ENCODE data around the gene ELOA.
"Not testable (repeated sequence)": the region's sequence is repeated elsewhere in the genome, so short reads cannot be mapped to it uniquely, and the experiment has no call there.

The ELOA gene

DNA sequence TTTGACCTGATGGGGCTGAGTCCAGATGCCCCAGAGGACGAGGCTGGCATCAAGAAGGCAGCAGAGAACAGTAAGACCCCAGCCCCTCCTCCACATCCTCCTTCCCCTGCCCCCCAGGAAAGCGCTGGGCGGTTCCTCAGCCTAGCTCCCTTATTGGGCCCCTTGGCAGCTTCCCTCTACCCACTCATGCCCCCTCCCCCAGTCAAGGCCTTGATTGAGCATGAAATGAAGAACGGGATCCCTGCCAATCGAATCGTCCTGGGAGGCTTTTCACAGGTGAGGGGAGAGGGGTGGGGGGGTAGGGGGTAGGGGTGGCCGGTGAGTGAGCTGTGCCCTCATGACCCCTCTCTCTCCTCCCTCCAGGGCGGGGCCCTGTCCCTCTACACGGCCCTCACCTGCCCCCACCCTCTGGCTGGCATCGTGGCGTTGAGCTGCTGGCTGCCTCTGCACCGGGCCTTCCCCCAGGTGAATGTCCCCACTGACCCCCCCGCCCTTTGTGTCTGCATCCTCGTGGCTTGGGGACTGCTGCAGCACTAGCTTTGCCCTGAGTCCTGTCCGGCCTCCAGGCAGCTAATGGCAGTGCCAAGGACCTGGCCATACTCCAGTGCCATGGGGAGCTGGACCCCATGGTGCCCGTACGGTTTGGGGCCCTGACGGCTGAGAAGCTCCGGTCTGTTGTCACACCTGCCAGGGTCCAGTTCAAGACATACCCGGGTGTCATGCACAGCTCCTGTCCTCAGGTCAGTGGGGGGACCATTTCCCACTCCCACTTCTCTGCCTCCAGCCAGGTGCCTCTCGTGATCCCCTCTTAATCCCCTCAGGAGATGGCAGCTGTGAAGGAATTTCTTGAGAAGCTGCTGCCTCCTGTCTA is 50.8 kb downstream of the ELOA start:
- POLR2A ChIA-PET, result interaction anchor here (0.6 to 8.9 kb wide), 6 partner anchors 13 to 158 kb away, joined by 3 to 101 read pairs (median 4); partner anchors contain the start of gene PITHD1
- Histone ChIP-seq H3K4me3 (ENCODE audit: low read depth, low read length) (no peak overlapping the region), H3K4me1 (ENCODE audit: control insufficient read depth, insufficient read depth, low read length) (peaks cover 9% of the 10 kb centered on the region; the same call in 1 of the 2 replicates), H3K36me3 (ENCODE audit: control insufficient read depth in 2 of 2, insufficient read depth in 1 of 2, low read length in 2 of 2) (peaks cover 0 to 68% of the 10 kb centered on the region in 2 experiments; a peak in 2 of 3 replicates), H3K27ac (ENCODE audit: extremely low read depth, low read depth, low read length) (no peak overlapping the region), H3K9me3 (ENCODE audit: control insufficient read depth, insufficient read depth, low read depth, low read length) (no peaks in the 10 kb centered on the region)
- TF ChIP-seq, protein P1, sequence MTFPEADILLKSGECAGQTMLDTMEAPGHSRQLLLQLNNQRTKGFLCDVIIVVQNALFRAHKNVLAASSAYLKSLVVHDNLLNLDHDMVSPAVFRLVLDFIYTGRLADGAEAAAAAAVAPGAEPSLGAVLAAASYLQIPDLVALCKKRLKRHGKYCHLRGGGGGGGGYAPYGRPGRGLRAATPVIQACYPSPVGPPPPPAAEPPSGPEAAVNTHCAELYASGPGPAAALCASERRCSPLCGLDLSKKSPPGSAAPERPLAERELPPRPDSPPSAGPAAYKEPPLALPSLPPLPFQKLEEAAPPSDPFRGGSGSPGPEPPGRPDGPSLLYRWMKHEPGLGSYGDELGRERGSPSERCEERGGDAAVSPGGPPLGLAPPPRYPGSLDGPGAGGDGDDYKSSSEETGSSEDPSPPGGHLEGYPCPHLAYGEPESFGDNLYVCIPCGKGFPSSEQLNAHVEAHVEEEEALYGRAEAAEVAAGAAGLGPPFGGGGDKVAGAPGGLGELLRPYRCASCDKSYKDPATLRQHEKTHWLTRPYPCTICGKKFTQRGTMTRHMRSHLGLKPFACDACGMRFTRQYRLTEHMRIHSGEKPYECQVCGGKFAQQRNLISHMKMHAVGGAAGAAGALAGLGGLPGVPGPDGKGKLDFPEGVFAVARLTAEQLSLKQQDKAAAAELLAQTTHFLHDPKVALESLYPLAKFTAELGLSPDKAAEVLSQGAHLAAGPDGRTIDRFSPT (tag by site-specific recombination; IDR thresholded peaks at IDR 0.05), result 0 out of 2 replicates have a peak, but pooled peaks have one; percentile 30
- TF ChIP-seq ZNF114 (tag by site-specific recombination; IDR thresholded peaks at IDR 0.05), result no peak
- CTCF ChIA-PET, result interaction anchor here (0.7 kb wide), 1 partner anchor 123 kb away, joined by 4 read pairs; no protein-coding TSS in a partner anchor

DNA sequence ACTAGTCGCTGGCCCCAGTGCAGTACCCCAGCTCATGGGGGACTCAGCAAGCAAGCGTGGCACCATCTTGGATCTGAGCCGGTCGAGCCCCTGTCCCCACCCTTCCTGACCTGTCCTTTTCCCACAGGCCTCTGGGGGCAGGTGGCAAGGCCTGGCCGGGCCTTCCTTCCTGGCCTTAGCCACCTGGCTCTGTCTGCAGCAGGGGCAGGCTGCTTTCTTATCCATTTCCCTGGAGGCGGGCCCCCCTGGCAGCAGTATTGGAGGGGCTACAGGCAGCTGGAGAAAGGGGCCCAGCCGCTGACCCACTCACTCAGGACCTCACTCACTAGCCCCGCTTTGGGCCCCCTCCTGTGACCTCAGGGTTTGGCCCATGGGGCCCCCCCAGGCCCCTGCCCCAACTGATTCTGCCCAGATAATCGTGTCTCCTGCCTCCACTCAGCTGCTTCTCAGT is 51.5 kb downstream of the ELOA start:
- peaks cover 0 to 69% of the 10 kb centered on the region in 2 experiments; a peak in 2 of 3 replicates for H3K36me3 ChIP-seq (ENCODE audit: control insufficient read depth in 2 of 2, insufficient read depth in 1 of 2, low read length in 2 of 2)
- not testable (repeated sequence) for H3K4me1 ChIP-seq (ENCODE audit: control insufficient read depth, insufficient read depth, low read length); H3K4me3 ChIP-seq (ENCODE audit: low read depth, low read length); H3K9me3 ChIP-seq (ENCODE audit: control insufficient read depth, insufficient read depth, low read depth, low read length); H3K27ac ChIP-seq (ENCODE audit: extremely low read depth, low read depth, low read length)
- POLR2A ChIA-PET, result interaction anchor here (0.6 to 8.9 kb wide), 4 partner anchors 12 to 112 kb away, joined by 3 to 101 read pairs (median 4); partner anchors contain the start of gene PITHD1
- CTCF ChIA-PET, result interaction anchor here (0.7 kb wide), 1 partner anchor 122 kb away, joined by 4 read pairs; no protein-coding TSS in a partner anchor

DNA sequence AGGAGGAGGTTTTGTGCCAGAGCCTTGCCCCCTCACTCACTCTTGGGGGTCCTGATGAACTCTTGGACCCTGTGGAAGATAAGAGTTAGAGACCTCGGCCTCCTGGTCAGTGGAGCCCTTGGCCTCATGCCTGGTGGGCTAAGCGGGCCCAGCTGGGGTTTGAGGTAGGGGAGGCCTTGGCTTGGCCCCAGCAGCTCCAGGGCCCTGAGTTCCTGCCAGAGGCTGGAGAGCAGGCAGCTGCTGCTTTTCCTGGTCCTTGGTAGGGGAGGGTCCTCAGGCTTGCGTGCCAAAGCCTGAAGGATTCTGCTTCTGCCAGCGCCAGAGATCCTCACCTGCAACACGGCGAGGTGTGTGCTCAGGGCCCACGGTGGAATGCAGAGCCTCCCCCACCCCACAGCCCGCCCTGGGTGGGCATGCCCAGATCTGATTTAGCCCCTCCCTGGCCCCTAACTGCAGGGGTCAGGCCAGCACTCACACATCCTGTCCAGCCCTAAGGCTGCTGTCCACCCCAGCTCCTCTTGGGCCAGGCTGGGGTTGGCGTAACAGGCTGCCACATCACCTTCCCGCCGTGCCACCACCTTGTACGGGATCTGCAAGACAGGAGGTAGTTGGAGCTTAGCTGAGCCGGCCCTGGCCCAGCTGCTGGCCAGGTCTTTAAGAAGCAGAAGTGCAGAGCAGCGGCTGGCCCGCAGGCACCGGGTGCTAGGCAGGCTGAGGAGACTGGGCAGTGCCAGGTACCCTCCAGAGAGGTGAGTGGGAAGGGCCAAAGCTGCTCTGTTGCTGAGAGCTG is 52.6 kb downstream of the ELOA start:
- no peak overlapping the region for H3K27ac ChIP-seq (ENCODE audit: extremely low read depth, low read depth, low read length)
- TF ChIP-seq GLIS2 (tag by site-specific recombination; IDR thresholded peaks at IDR 0.05), result peak; percentile 39; the same call in 1 of the 2 replicates
- TF ChIP-seq, protein P2, sequence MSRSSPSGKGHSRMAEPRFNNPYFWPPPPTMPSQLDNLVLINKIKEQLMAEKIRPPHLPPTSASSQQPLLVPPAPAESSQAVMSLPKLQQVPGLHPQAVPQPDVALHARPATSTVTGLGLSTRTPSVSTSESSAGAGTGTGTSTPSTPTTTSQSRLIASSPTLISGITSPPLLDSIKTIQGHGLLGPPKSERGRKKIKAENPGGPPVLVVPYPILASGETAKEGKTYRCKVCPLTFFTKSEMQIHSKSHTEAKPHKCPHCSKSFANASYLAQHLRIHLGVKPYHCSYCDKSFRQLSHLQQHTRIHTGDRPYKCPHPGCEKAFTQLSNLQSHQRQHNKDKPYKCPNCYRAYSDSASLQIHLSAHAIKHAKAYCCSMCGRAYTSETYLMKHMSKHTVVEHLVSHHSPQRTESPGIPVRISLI (tag by site-specific recombination; IDR thresholded peaks at IDR 0.05), result no peak
- 0 out of 2 replicates have a peak, but pooled peaks cover 4% of the 10 kb centered on the region for H3K4me1 ChIP-seq (ENCODE audit: control insufficient read depth, insufficient read depth, low read length)
- ChIA-PET CTCF (no interaction called here), POLR2A (interaction anchor here (1.5 to 8.9 kb wide), 2 partner anchors 11 to 18 kb away, joined by 3 to 101 read pairs; partner anchors contain the start of gene PITHD1)
- peaks cover 0 to 69% of the 10 kb centered on the region in 2 experiments; a peak in 2 of 3 replicates for H3K36me3 ChIP-seq (ENCODE audit: control insufficient read depth in 2 of 2, insufficient read depth in 1 of 2, low read length in 2 of 2)
- H3K9me3 ChIP-seq (ENCODE audit: control insufficient read depth, insufficient read depth, low read depth, low read length), result no peaks in the 10 kb centered on the region
- no peak overlapping the region for H3K4me3 ChIP-seq (ENCODE audit: low read depth, low read length)

DNA sequence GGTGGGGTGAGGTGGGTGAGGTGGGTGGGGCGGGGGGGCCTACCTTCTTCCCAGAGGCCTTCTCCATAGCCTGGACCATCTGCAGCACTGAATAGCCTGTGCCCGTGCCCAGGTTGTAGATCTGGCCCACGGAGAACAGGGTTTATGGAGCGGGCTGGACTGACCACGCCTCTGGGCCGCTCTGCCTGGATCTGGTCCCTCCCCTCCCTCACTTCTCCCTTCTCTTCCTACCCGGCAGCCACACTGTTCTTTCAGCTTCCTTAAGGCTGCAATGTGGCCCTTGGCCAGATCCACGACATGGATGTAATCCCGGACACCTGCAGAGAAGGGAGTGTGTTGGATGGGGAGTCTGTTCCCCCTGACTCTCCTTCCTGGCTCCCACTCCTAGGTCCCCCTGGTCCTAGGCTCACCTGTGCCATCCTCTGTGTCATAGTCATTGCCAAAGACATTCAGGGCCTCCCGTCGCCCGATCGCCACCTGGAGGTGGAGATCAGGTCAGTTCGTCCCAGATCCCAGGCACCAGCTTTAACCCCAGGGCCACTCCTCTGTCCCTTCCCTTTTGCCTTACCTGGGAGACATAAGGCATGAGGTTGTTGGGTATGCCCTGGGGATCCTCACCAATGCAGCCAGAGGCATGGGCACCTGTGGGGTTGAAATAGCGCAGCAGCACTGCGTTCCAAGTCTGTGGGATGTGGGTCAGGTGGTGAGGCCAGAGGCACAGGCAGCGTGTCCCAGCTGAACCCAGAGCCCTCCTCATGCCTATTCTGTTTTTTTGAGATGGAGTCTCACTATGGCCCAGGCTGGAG is 53.4 kb downstream of the ELOA start:
- H3K36me3 ChIP-seq (ENCODE audit: control insufficient read depth in 2 of 2, insufficient read depth in 1 of 2, low read length in 2 of 2), result peaks cover 0 to 69% of the 10 kb centered on the region in 2 experiments; a peak in 2 of 3 replicates
- no peak overlapping the region for H3K27ac ChIP-seq (ENCODE audit: extremely low read depth, low read depth, low read length)
- CTCF ChIA-PET, result interaction anchor here (3.1 kb wide), 1 partner anchor 25 kb away, joined by 15 read pairs; no protein-coding TSS in a partner anchor
- no peak overlapping the region for H3K4me3 ChIP-seq (ENCODE audit: low read depth, low read length)
- no peaks in the 10 kb centered on the region for H3K9me3 ChIP-seq (ENCODE audit: control insufficient read depth, insufficient read depth, low read depth, low read length)
- peaks cover 7% of the 10 kb centered on the region; the same call in 1 of the 2 replicates for H3K4me1 ChIP-seq (ENCODE audit: control insufficient read depth, insufficient read depth, low read length)
- POLR2A ChIA-PET, result interaction anchor here (0.7 to 1.0 kb wide), 2 partner anchors 19 to 25 kb away, joined by 3 to 4 read pairs; partner anchors contain the start of gene PITHD1
- TF ChIP-seq TRIM28 (IDR thresholded peaks at IDR 0.05; ENCODE audit: borderline replicate concordance, low read length), result no peak
- no peak for TF ChIP-seq ZNF843 (tag by site-specific recombination; IDR thresholded peaks at IDR 0.05)
- TF ChIP-seq, protein P2 (tag by site-specific recombination; IDR thresholded peaks at IDR 0.05), result no peak
- no peak for TF ChIP-seq ZNF560 (tag by site-specific recombination; IDR thresholded peaks at IDR 0.05; ENCODE audit: borderline replicate concordance)
- TF ChIP-seq, protein P3, sequence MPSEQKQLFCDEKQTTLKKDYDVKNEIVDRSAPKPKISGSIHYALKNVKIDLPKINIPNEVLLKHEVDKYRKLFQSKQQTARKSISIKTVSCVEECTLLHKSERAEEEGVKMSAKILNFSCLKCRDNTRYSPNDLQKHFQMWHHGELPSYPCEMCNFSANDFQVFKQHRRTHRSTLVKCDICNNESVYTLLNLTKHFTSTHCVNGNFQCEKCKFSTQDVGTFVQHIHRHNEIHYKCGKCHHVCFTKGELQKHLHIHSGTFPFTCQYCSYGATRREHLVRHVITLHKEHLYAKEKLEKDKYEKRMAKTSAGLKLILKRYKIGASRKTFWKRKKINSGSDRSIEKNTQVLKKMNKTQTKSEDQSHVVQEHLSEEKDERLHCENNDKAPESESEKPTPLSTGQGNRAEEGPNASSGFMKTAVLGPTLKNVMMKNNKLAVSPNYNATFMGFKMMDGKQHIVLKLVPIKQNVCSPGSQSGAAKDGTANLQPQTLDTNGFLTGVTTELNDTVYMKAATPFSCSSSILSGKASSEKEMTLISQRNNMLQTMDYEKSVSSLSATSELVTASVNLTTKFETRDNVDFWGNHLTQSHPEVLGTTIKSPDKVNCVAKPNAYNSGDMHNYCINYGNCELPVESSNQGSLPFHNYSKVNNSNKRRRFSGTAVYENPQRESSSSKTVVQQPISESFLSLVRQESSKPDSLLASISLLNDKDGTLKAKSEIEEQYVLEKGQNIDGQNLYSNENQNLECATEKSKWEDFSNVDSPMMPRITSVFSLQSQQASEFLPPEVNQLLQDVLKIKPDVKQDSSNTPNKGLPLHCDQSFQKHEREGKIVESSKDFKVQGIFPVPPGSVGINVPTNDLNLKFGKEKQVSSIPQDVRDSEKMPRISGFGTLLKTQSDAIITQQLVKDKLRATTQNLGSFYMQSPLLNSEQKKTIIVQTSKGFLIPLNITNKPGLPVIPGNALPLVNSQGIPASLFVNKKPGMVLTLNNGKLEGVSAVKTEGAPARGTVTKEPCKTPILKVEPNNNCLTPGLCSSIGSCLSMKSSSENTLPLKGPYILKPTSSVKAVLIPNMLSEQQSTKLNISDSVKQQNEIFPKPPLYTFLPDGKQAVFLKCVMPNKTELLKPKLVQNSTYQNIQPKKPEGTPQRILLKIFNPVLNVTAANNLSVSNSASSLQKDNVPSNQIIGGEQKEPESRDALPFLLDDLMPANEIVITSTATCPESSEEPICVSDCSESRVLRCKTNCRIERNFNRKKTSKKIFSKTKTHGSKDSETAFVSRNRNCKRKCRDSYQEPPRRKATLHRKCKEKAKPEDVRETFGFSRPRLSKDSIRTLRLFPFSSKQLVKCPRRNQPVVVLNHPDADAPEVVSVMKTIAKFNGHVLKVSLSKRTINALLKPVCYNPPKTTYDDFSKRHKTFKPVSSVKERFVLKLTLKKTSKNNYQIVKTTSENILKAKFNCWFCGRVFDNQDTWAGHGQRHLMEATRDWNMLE (tag by site-specific recombination; conservative IDR thresholded peaks at IDR 0.05; ENCODE audit: low read depth), result no peak
- no peak for TF ChIP-seq ZNF529 (tag by site-specific recombination; IDR thresholded peaks at IDR 0.05; ENCODE audit: insufficient replicate concordance)
- TF ChIP-seq GLI4 (tag by site-specific recombination; IDR thresholded peaks at IDR 0.05), result no peak
